ENCODE data around the gene KCNIP4. TPM values are rescaled to one million over a fixed set of nuclear protein-coding genes. Genes with fewer than 3 reads are reported as not detected.

KCNIP4 gene
- total RNA-seq, 1 donor from 2014 or later, result 6.2 TPM

GRCh38 chr4:21735866-21736265 lies 212.7 kb downstream of the KCNIP4 start:
- TF ChIP-seq, protein P1, sequence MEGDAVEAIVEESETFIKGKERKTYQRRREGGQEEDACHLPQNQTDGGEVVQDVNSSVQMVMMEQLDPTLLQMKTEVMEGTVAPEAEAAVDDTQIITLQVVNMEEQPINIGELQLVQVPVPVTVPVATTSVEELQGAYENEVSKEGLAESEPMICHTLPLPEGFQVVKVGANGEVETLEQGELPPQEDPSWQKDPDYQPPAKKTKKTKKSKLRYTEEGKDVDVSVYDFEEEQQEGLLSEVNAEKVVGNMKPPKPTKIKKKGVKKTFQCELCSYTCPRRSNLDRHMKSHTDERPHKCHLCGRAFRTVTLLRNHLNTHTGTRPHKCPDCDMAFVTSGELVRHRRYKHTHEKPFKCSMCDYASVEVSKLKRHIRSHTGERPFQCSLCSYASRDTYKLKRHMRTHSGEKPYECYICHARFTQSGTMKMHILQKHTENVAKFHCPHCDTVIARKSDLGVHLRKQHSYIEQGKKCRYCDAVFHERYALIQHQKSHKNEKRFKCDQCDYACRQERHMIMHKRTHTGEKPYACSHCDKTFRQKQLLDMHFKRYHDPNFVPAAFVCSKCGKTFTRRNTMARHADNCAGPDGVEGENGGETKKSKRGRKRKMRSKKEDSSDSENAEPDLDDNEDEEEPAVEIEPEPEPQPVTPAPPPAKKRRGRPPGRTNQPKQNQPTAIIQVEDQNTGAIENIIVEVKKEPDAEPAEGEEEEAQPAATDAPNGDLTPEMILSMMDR (conservative IDR thresholded peaks at IDR 0.05), result no peak
- Mint-ChIP-seq H3K36me3 (no peaks in the 10 kb centered on the region), H3K4me3 (no peak overlapping the region), H3K4me1 (ENCODE audit: unreplicated experiment) (peaks cover 6% of the 10 kb centered on the region), H3K9me3 (no peaks in the 10 kb centered on the region), H3K27ac (no peak overlapping the region), H3K27me3 (peaks cover 28% of the 10 kb centered on the region)
- DNase-seq (ENCODE audit: extremely low spot score, unreplicated experiment), result no peak

DNA sequence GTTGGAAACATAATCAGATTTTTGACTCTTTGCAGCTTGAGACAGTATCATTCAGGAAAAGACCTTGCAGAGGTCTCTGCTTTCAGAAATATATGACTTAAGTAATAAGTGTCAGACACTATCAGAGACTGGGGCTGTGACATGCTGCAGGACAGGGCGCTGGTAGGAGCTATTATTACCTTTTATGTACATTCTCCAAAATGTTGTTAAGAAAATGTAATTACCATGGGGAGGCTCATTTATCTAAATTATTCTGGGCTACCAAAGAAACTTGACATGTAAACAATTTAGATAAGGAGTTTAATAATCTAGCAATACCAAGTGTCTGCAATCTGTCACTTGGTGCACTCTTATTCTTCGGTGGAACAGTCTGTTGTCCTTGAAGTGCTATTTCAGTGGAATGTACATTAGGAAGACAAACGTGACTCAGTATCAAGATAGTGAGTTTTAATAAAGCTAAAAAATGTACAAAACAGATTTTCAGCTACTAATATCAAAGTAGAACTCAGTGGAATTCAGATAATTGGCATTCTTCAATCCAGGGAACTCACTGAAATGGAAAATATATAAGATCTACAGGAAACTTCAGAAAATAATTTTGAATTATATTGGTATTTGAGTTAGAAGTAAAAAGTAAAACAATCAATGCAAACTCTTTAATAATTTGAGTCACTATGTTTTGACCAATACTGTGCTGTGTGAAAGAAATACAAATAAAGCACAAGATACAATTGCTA lies 214.5 kb downstream of the KCNIP4 start:
- no peak for DNase-seq (ENCODE audit: extremely low spot score, unreplicated experiment)
- Mint-ChIP-seq H3K27ac (no peak overlapping the region), H3K36me3 (no peaks in the 10 kb centered on the region), H3K27me3 (peaks cover 34% of the 10 kb centered on the region), H3K4me1 (ENCODE audit: unreplicated experiment) (peaks cover 6% of the 10 kb centered on the region), H3K9me3 (no peaks in the 10 kb centered on the region), H3K4me3 (no peak overlapping the region)
- TF ChIP-seq, protein P1 (conservative IDR thresholded peaks at IDR 0.05), result no peak

- H3K4me1 Mint-ChIP-seq (ENCODE audit: unreplicated experiment), result peaks cover 11% of the 10 kb centered on the region
- no peak overlapping the region for H3K27ac Mint-ChIP-seq
- TF ChIP-seq, protein P1 (conservative IDR thresholded peaks at IDR 0.05), result no peak
- no peaks in the 10 kb centered on the region for H3K36me3 Mint-ChIP-seq
- H3K9me3 Mint-ChIP-seq, result peaks cover 4% of the 10 kb centered on the region
- no peak overlapping the region for H3K4me3 Mint-ChIP-seq
- no peak for DNase-seq (ENCODE audit: extremely low spot score, unreplicated experiment)
- peaks cover 26% of the 10 kb centered on the region for H3K27me3 Mint-ChIP-seq
Measured at GRCh38 chr4:21728304-21728703, 220.3 kb downstream of the KCNIP4 start.

DNA sequence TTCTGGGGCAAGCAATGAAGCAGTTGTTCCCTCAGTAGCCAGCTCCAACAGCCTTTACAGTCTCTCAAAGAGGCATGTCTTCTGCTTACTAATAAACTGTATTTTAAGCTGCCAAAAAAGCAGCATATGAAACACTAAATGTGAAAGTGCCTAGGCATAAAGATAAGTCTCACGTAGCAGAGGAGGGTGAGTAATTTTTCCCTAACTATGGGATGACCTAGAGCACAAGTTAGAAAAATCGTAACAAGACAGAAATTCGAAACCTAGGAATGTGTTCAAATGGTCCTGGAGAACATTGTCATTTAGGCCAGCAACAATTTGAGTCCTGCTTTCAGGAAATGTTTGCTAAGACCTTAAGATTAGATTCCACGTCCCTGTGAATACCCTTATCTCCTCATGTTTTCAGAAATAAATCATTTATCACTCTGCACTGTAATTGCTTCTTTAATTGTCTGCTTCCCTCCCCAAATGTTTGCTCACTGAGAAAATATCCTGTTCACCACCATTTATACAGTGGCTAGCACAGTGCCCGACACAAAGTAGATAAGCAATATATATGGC lies 222.2 kb downstream of the KCNIP4 start:
- H3K36me3 Mint-ChIP-seq, result no peaks in the 10 kb centered on the region
- H3K9me3 Mint-ChIP-seq, result peaks cover 4% of the 10 kb centered on the region
- H3K4me3 Mint-ChIP-seq, result no peak overlapping the region
- H3K27me3 Mint-ChIP-seq, result peaks cover 20% of the 10 kb centered on the region
- TF ChIP-seq, protein P1 (conservative IDR thresholded peaks at IDR 0.05), result no peak
- peaks cover 11% of the 10 kb centered on the region for H3K4me1 Mint-ChIP-seq (ENCODE audit: unreplicated experiment)
- no peak overlapping the region for H3K27ac Mint-ChIP-seq
- DNase-seq (ENCODE audit: extremely low spot score, unreplicated experiment), result no peak

- no peak overlapping the region for H3K27ac Mint-ChIP-seq
- peaks cover 7% of the 10 kb centered on the region for H3K4me1 Mint-ChIP-seq (ENCODE audit: unreplicated experiment)
- H3K27me3 Mint-ChIP-seq, result peaks cover 3% of the 10 kb centered on the region
- no peak for DNase-seq (ENCODE audit: extremely low spot score, unreplicated experiment)
- no peaks in the 10 kb centered on the region for H3K9me3 Mint-ChIP-seq
- H3K4me3 Mint-ChIP-seq, result no peak overlapping the region
- TF ChIP-seq, protein P1 (conservative IDR thresholded peaks at IDR 0.05), result no peak
- H3K36me3 Mint-ChIP-seq, result no peaks in the 10 kb centered on the region
Measured at GRCh38 chr4:21722157-21722839, 226.3 kb downstream of the KCNIP4 start.
